Spleen (tissue), 11 donors: ENCODE data around the gene MAP4K4. TPM values are rescaled to one million over a fixed set of nuclear protein-coding genes. Genes with fewer than 3 reads are reported as not detected.
A peak's percentile ranks its signal among the peaks of the same experiment; 100 is the strongest.

ENCODE experiments used
- DNase-seq: peaks from one replicate; pipeline ENCODE4 v3.0.0-alpha.2; 2020
- H3K27ac ChIP-seq, 8 donors: fragments of 200-600 bp; sonication (generic) in 7 of 8; 1 replicate in 4 of 8; 2 replicates in 4 of 8; pipeline versions ENCODE4 v1.5.0 to v1.8.0; 2016 to 2021; ENCODE audit warnings: inconsistent platforms in 4 of 8, mild to moderate bottlenecking in 4 of 8, moderate library complexity in 1 of 8
- H3K27me3 ChIP-seq, 7 donors: fragments of 200-600 bp; sonication (generic) in 6 of 7; replicated peaks in 1 of 7; 1 replicate in 4 of 7; 2 replicates in 3 of 7; pipeline versions ENCODE4 v1.5.0 to v1.8.0; 2016 to 2021; ENCODE audit warnings: inconsistent platforms in 3 of 7, mild to moderate bottlenecking in 1 of 7
- H3K36me3 ChIP-seq, 6 donors: fragments of 200-600 bp; sonication (generic) in 5 of 6; 1 replicate in 4 of 6; 2 replicates in 2 of 6; pipeline versions ENCODE4 v1.5.0 to v1.8.0; 2016 to 2021; ENCODE audit warnings: inconsistent platforms in 2 of 6
- H3K4me1 ChIP-seq, 6 donors: fragments of 200-600 bp; sonication (generic) in 5 of 6; 1 replicate in 3 of 6; 2 replicates in 3 of 6; pipeline versions ENCODE4 v1.5.0 to v1.8.0; 2016 to 2021; ENCODE audit warnings: inconsistent platforms in 3 of 6
- H3K4me3 ChIP-seq, 8 donors: fragments of 200-600 bp; sonication (generic) in 7 of 8; 1 replicate in 4 of 8; 2 replicates in 4 of 8; pipeline versions ENCODE4 v1.5.0 to v1.8.0; 2016 to 2021; ENCODE audit warnings: inconsistent platforms in 4 of 8, mild to moderate bottlenecking in 4 of 8, moderate library complexity in 2 of 8
- H3K9me3 ChIP-seq, 8 donors: fragments of 200-600 bp; sonication (generic) in 7 of 8; 1 replicate in 4 of 8; 2 replicates in 4 of 8; pipeline versions ENCODE4 v1.5.0 to v1.8.0; 2016 to 2021; ENCODE audit warnings: inconsistent platforms in 4 of 8
- CTCF ChIP-seq, 11 experiments: fragments of 200-600 bp in 7 of 11; fragments of 450-650 bp in 4 of 11; sonication (generic) in 4 of 11; IDR thresholded peaks in 8 of 11; conservative IDR thresholded peaks in 3 of 11; 1 replicate in 7 of 11; 2 replicates in 4 of 11; pipeline versions ENCODE4 v1.4.0 to v1.8.0; 2016 to 2021; ENCODE audit warnings: antibody characterized with exemption in 11 of 11, inconsistent platforms in 4 of 11, mild to moderate bottlenecking in 1 of 11
- POLR2A ChIP-seq, 3 donors: fragments of 450-650 bp; IDR thresholded peaks; one replicate each; pipeline ENCODE4 v1.5.1; 2017; ENCODE audit warnings: antibody characterized with exemption in 3 of 3, mild to moderate bottlenecking in 1 of 3
- POLR2AphosphoS5 ChIP-seq, 3 donors: sonication (generic); formaldehyde crosslinking; IDR thresholded peaks; one replicate each; pipeline ENCODE4 v1.5.1; 2017; ENCODE audit warnings: antibody characterized with exemption in 3 of 3
- WGBS, 5 donors: extraction: QIAGEN DNeasy Blood & Tissue Kit in 3 of 5; methylation state at CpG; one replicate each; pipeline versions ENCODE4 v1.1.5 to v1.1.7; 2013 to 2018; 5-methylcytosine and 5-hydroxymethylcytosine counted together
- intact Hi-C: fragments of 100-400 bp; cut with DNase I; formaldehyde crosslinking; loops from one replicate; pipeline ENCODE4 v1.15.0; 2023; ENCODE audit warnings: low total_unique reads
- polyA plus RNA-seq, 3 donors: library from polyadenylated mRNA; stranded (reverse); fragments of 200-250 nt; gene quantifications; one replicate each; pipeline ENCODE4 v1.2.1, GENCODE V29; 2013
- total RNA-seq, 7 donors: library from RNA; depleted of rRNA in 3 of 7; stranded (reverse); fragments of >200 nt in 3 of 7; fragmentation: NEBNext Ultra II Directional in 4 of 7; extraction: Animal tissue kit (Norgen Biotek cat#: 25700) in 4 of 7; gene quantifications; one replicate each; pipeline versions ENCODE4 v1.1.0 to v1.2.1, GENCODE V29; 2016 to 2021
- donor health status: healthy with polysubstance abuse.
- donor health status: DM: no; HTN: no; CAD: no; lungs with moderate emphysema.
- donor health status: DM: no; HTN: no; CAD: no.
- donor health status: Bipolar disorder and iron deficiency.
- donor health status: healthy.
- donor health status: DM: no; HTN: no; CAD: no.
- donor health status: DM: yes; HTN: yes; CAD: no.

The MAP4K4 gene
- total and polyA plus RNA-seq, 10 donors = 16.7 to 108 (median 71.7) TPM

GRCh38 chr2:101751276-101751815 is 53.8 kb downstream of the MAP4K4 start:
- H3K4me3 ChIP-seq = no peak overlapping the region
- H3K36me3 ChIP-seq = no peaks in the 10 kb centered on the region
- TF ChIP-seq POLR2A (IDR thresholded peaks at IDR 0.05) = no peak
- TF ChIP-seq CTCF (IDR thresholded peaks at IDR 0.05 in 8 of 11, conservative IDR thresholded peaks at IDR 0.05 in 3 of 11) = no peak
- no peak for TF ChIP-seq POLR2AphosphoS5 (IDR thresholded peaks at IDR 0.05)
- intact Hi-C loops = loop anchor here (10.0 kb wide), 1 partner anchor 63 kb away; no protein-coding TSS in a partner anchor
- H3K4me1 ChIP-seq = peaks cover 27 to 81% (median 69%) of the 10 kb centered on the region in 6 donors
- H3K27ac ChIP-seq = peak overlapping the region in 6 of 8 donors; percentile 38 to 74 (median 54)
- no peaks in the 10 kb centered on the region for H3K27me3 ChIP-seq
- WGBS, 5 donors = 79 to 86% (median 84%) methylated on average over 2 of the region's 2 CpGs
- DNase-seq = no peak
- no peaks in the 10 kb centered on the region for H3K9me3 ChIP-seq

GRCh38 chr2:101751875-101752619 is 54.5 kb downstream of the MAP4K4 start:
- no peak for TF ChIP-seq CTCF (IDR thresholded peaks at IDR 0.05 in 8 of 11, conservative IDR thresholded peaks at IDR 0.05 in 3 of 11)
- peak in 1 of 3 donors; percentile 38 for TF ChIP-seq POLR2AphosphoS5 (IDR thresholded peaks at IDR 0.05)
- TF ChIP-seq POLR2A (IDR thresholded peaks at IDR 0.05) = no peak
- Histone ChIP-seq H3K36me3 (no peaks in the 10 kb centered on the region), H3K4me1 (peaks cover 27 to 81% (median 68%) of the 10 kb centered on the region in 6 donors), H3K27ac (peak overlapping the region in 7 of 8 donors; percentile 38 to 74 (median 49)), H3K4me3 (no peak overlapping the region), H3K9me3 (no peaks in the 10 kb centered on the region), H3K27me3 (no peaks in the 10 kb centered on the region)
- no peak for DNase-seq
- intact Hi-C loops = loop anchor here (10.0 kb wide), 1 partner anchor 63 kb away; no protein-coding TSS in a partner anchor
- 32 to 40% (median 38%) methylated on average over 3 of the region's 3 CpGs for whole genome bisulfite sequencing, 5 donors

- WGBS, 5 donors = 64 to 91% (median 75%) methylated on average over 5 of the region's 5 CpGs
- DNase-seq = no peak
- Histone ChIP-seq H3K27ac (peak overlapping the region in 7 of 8 donors; percentile 3 to 74 (median 45)), H3K4me1 (peaks cover 32 to 81% (median 68%) of the 10 kb centered on the region in 6 donors), H3K9me3 (no peaks in the 10 kb centered on the region), H3K4me3 (no peak overlapping the region), H3K36me3 (no peaks in the 10 kb centered on the region), H3K27me3 (no peaks in the 10 kb centered on the region)
- no peak for TF ChIP-seq CTCF (IDR thresholded peaks at IDR 0.05 in 8 of 11, conservative IDR thresholded peaks at IDR 0.05 in 3 of 11)
- TF ChIP-seq POLR2AphosphoS5 (IDR thresholded peaks at IDR 0.05) = no peak
- TF ChIP-seq POLR2A (IDR thresholded peaks at IDR 0.05) = no peak
- intact Hi-C loops = loop anchor here (10.0 kb wide), 1 partner anchor 62 kb away; no protein-coding TSS in a partner anchor
Observed at GRCh38 chr2:101752716-101753616, 55.5 kb downstream of the MAP4K4 start.
